Endothelial cell of umbilical vein (primary cell): ENCODE data around the gene RORC.

Experiments used
- MYC ChIP-seq: IDR thresholded peaks from one replicate; pipeline ENCODE4 v1.6.1; 2011; ENCODE audit warnings: mild to moderate bottlenecking, low read depth, low read length
- POLR2A ChIP-seq: IDR thresholded peaks from 2 replicates; pipeline ENCODE4 v1.6.1; 2012; ENCODE audit warnings: low read depth, mild to moderate bottlenecking, control low read depth, low read length
- POLR2AphosphoS5 ChIP-seq: IDR thresholded peaks from 2 replicates; pipeline ENCODE4 v1.6.1; 2012; ENCODE audit warnings: low read depth, mild to moderate bottlenecking, control low read depth, low read length, moderate library complexity; ENCODE audit not compliant: insufficient read depth
- TF ChIP-seq, protein P1 (sequence below), 2 donors: IDR thresholded peaks; 1 replicate in 1 of 2; 2 replicates in 1 of 2; pipeline ENCODE4 v1.5.1; 2011; ENCODE audit warnings: low read length in 2 of 2, mild to moderate bottlenecking in 2 of 2, moderate library complexity in 2 of 2, control low read depth in 1 of 2, inconsistent platforms in 1 of 2, low read depth in 1 of 2; ENCODE audit not compliant: insufficient read depth in 1 of 2; ENCODE audit errors: extremely low read depth in 1 of 2
- TF ChIP-seq, protein P2 (sequence below): IDR thresholded peaks from 2 replicates; pipeline ENCODE4 v1.6.1; 2011; ENCODE audit not compliant: insufficient read depth, insufficient read length

DNA sequence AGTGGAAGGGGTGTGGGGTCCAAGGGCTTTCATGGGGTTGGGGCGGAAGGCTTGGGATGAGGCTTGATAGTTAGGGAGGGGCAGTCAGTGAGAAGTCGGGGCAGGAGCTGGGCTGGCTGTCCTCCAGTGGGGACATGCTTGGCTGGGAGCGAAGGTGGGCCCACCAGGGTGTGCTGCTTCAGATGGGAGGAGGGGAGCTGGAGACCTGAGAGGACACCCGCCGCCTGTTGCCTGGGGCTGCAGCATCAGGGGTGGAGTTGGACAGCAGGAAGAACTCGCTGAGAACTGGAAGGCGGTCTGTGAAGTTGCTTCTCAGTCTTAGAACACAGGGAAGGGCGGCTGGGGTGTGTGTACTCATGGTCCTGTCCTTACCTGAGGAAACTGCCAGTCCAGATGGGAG lies 20.3 kb upstream of the RORC start:
- TF ChIP-seq, protein P1, sequence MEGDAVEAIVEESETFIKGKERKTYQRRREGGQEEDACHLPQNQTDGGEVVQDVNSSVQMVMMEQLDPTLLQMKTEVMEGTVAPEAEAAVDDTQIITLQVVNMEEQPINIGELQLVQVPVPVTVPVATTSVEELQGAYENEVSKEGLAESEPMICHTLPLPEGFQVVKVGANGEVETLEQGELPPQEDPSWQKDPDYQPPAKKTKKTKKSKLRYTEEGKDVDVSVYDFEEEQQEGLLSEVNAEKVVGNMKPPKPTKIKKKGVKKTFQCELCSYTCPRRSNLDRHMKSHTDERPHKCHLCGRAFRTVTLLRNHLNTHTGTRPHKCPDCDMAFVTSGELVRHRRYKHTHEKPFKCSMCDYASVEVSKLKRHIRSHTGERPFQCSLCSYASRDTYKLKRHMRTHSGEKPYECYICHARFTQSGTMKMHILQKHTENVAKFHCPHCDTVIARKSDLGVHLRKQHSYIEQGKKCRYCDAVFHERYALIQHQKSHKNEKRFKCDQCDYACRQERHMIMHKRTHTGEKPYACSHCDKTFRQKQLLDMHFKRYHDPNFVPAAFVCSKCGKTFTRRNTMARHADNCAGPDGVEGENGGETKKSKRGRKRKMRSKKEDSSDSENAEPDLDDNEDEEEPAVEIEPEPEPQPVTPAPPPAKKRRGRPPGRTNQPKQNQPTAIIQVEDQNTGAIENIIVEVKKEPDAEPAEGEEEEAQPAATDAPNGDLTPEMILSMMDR (IDR thresholded peaks at IDR 0.05; ENCODE audit: extremely low read depth in 1 of 2, insufficient read depth in 1 of 2, low read depth in 1 of 2, low read length in 2 of 2), result no peak
- TF ChIP-seq POLR2AphosphoS5 (no peak), MYC (no peak), POLR2A (no peak)
- TF ChIP-seq, protein P2, sequence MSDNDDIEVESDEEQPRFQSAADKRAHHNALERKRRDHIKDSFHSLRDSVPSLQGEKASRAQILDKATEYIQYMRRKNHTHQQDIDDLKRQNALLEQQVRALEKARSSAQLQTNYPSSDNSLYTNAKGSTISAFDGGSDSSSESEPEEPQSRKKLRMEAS, result no peak
